AG09309 (cell line): Measurements from ENCODE around the gene KANSL1.
A peak's percentile ranks its signal among the peaks of the same experiment; 100 is the strongest.
"Not testable (repeated sequence)": the region's sequence is repeated elsewhere in the genome, so short reads cannot be mapped to it uniquely, and the experiment has no call there.

Experiments
- DNase-seq: peaks from one replicate; pipeline ENCODE4 v3.0.0-alpha.2; 2010; ENCODE audit warnings: low read depth
- H3K4me3 ChIP-seq: 2 replicates; pipeline ENCODE4 v1.5.1; 2011; ENCODE audit warnings: mild to moderate bottlenecking, low read depth, low read length, moderate library complexity; ENCODE audit not compliant: control insufficient read depth
- CTCF ChIP-seq: IDR thresholded peaks from 2 replicates; pipeline ENCODE4 v1.5.1; 2011; ENCODE audit warnings: mild to moderate bottlenecking, low read depth, low read length, inconsistent platforms; ENCODE audit not compliant: insufficient read depth, control insufficient read depth; ENCODE audit errors: missing control alignments

The KANSL1 gene

DNA sequence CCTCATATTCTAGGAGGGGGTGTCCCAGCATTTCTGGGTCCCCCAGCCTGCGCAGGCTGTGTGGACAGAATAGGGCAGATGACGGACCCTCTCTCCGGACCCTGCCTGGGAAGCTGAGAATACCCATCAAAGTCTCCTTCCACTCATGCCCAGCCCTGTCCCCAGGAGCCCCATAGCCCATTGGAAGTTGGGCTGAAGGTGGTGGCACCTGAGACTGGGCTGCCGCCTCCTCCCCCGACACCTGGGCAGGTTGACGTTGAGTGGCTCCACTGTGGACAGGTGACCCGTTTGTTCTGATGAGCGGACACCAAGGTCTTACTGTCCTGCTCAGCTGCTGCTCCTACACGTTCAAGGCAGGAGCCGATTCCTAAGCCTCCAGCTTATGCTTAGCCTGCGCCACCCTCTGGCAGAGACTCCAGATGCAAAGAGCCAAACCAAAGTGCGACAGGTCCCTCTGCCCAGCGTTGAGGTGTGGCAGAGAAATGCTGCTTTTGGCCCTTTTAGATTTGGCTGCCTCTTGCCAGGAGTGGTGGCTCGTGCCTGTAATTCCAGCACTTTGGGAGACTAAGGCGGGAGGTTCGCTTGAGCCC, 182.5 kb downstream of the KANSL1 start:
- no peak overlapping the region for H3K4me3 ChIP-seq
- no peak for TF ChIP-seq CTCF
- DNase-seq, result no peak

DNA sequence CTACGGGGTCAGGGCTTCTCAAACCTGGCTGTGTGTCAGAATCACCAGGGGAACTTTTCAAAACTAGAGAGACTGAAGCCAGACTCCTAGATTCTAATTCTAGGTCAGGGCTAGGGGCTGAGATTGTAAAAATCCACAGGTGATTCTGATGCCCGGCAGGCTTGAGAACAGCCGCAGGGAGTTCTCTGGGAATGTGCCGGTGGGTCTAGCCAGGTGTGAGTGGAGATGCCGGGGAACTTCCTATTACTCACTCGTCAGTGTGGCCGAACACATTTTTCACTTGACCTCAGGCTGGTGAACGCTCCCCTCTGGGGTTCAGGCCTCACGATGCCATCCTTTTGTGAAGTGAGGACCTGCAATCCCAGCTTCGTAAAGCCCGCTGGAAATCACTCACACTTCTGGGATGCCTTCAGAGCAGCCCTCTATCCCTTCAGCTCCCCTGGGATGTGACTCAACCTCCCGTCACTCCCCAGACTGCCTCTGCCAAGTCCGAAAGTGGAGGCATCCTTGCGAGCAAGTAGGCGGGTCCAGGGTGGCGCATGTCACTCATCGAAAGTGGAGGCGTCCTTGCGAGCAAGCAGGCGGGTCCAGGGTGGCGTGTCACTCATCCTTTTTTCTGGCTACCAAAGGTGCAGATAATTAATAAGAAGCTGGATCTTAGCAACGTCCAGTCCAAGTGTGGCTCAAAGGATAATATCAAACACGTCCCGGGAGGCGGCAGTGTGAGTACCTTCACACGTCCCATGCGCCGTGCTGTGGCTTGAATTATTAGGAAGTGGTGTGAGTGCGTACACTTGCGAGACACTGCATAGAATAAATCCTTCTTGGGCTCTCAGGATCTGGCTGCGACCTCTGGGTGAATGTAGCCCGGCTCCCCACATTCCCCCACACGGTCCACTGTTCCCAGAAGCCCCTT, 183.3 kb downstream of the KANSL1 start:
- peak; percentile 62 for DNase-seq
- no peak for TF ChIP-seq CTCF
- no peak overlapping the region for H3K4me3 ChIP-seq

- DNase-seq, result no peak
- no peak for TF ChIP-seq CTCF
- H3K4me3 ChIP-seq, result no peak overlapping the region
Measured at GRCh38 chr17:46008591-46008990, 184.6 kb downstream of the KANSL1 start.

GRCh38 chr17:46007461-46007965, 185.7 kb downstream of the KANSL1 start:
- no peak overlapping the region for H3K4me3 ChIP-seq
- no peak for DNase-seq
- TF ChIP-seq CTCF, result no peak

DNA sequence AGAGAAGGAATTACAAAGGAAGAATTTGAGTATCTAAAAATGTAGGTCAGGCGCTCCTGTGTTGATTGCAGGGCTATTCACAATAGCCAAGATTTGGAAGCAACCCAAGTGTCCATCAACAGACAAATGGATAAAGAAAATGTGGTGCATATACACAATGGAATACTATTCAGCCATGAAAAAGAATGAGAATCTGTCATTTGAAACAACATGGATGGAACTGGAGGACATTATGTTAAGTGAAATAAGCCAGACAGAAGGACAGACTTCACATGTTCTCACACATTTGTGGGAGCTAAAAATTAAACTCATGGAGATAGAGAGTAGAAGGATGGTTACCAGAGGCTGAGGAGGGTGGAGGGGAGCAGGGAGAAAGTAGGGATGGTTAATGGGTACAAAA, 187.1 kb downstream of the KANSL1 start:
- not testable (repeated sequence) for DNase-seq, H3K4me3 ChIP-seq

DNA sequence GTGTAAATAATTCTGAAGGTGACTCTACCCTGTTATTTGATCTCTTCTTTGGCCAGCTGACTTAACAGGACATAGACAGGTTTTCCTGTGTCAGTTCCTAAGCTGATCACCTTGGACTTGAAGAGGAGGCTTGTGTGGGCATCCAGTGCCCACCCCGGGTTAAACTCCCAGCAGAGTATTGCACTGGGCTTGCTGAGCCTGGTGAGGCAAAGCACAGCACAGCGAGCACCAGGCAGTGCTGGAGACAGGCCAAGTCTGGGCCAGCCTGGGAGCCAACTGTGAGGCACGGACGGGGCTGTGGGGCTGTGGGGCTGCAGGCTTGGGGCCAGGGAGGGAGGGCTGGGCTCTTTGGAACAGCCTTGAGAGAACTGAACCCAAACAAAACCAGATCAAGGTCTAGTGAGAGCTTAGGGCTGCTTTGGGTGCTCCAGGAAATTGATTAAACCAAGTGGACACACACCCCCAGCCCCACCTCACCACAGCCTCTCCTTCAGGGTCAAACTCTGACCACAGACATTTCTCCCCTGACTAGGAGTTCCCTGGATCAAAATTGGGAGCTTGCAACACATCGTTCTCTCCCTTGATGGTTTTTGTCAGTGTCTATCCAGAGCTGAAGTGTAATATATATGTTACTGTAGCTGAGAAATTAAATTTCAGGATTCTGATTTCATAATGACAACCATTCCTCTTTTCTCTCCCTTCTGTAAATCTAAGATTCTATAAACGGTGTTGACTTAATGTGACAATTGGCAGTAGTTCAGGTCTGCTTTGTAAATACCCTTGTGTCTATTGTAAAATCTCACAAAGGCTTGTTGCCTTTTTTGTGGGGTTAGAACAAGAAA, 189.1 kb downstream of the KANSL1 start:
- H3K4me3 ChIP-seq, result no peak overlapping the region
- no peak for TF ChIP-seq CTCF
- no peak for DNase-seq

DNA sequence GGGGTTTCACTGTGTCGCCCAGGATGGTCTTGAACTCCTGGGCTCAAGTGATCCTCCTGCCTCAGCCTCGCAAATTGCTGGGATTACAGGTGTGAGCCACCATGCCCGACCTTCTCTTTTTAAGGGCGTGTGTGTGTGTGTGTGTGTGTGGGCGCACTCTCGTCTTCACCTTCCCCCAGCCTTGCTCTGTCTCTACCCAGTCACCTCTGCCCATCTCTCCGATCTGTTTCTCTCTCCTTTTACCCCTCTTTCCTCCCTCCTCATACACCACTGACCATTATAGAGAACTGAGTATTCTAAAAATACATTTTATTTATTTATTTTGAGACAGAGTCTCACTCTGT, 190.3 kb downstream of the KANSL1 start:
- no peak for TF ChIP-seq CTCF
- no peak overlapping the region for H3K4me3 ChIP-seq
- no peak for DNase-seq
